Measurements from ENCODE around the gene IL22RA1. TPM values are rescaled to one million over a fixed set of nuclear protein-coding genes. Genes with fewer than 3 reads are reported as not detected.

The IL22RA1 gene
- total RNA-seq, 1 donor, result not detected

- no peak for TF ChIP-seq CTCF (IDR thresholded peaks at IDR 0.05; ENCODE audit: insufficient read depth, low read depth, low read length)
- no peak for DNase-seq (ENCODE audit: low read depth)
- no peak overlapping the region for H3K4me3 ChIP-seq (ENCODE audit: low read depth, low read length)
Observed at GRCh38 chr1:24168245-24168644, 25.3 kb upstream of the IL22RA1 start.

- DNase-seq (ENCODE audit: low read depth), result no peak
- no peak overlapping the region for H3K4me3 ChIP-seq (ENCODE audit: low read depth, low read length)
- no peak for TF ChIP-seq CTCF (IDR thresholded peaks at IDR 0.05; ENCODE audit: insufficient read depth, low read depth, low read length)
Observed at GRCh38 chr1:24167008-24167407, 24.1 kb upstream of the IL22RA1 start.

GRCh38 chr1:24165500-24165899 lies 22.6 kb upstream of the IL22RA1 start:
- no peak overlapping the region for H3K4me3 ChIP-seq (ENCODE audit: low read depth, low read length)
- no peak for DNase-seq (ENCODE audit: low read depth)
- TF ChIP-seq CTCF (IDR thresholded peaks at IDR 0.05; ENCODE audit: insufficient read depth, low read depth, low read length), result no peak

GRCh38 chr1:24164004-24164403 lies 21.1 kb upstream of the IL22RA1 start:
- no peak overlapping the region for H3K4me3 ChIP-seq (ENCODE audit: low read depth, low read length)
- no peak for DNase-seq (ENCODE audit: low read depth)
- no peak for TF ChIP-seq CTCF (IDR thresholded peaks at IDR 0.05; ENCODE audit: insufficient read depth, low read depth, low read length)

- TF ChIP-seq CTCF (IDR thresholded peaks at IDR 0.05; ENCODE audit: insufficient read depth, low read depth, low read length), result no peak
- no peak for DNase-seq (ENCODE audit: low read depth)
- H3K4me3 ChIP-seq (ENCODE audit: low read depth, low read length), result no peak overlapping the region
Observed at GRCh38 chr1:24162201-24162600, 19.3 kb upstream of the IL22RA1 start.

- no peak for DNase-seq (ENCODE audit: low read depth)
- H3K4me3 ChIP-seq (ENCODE audit: low read depth, low read length), result no peak overlapping the region
- TF ChIP-seq CTCF (IDR thresholded peaks at IDR 0.05; ENCODE audit: insufficient read depth, low read depth, low read length), result no peak
Observed at GRCh38 chr1:24161270-24161669, 18.3 kb upstream of the IL22RA1 start.

GRCh38 chr1:24159366-24159765 lies 16.4 kb upstream of the IL22RA1 start:
- H3K4me3 ChIP-seq (ENCODE audit: low read depth, low read length), result no peak overlapping the region
- no peak for TF ChIP-seq CTCF (IDR thresholded peaks at IDR 0.05; ENCODE audit: insufficient read depth, low read depth, low read length)
- no peak for DNase-seq (ENCODE audit: low read depth)
